NCI-H82 treated with DMSO at 0.1 percent for 48 hours (cell line): ENCODE data around the gene NBPF1.
"Not testable (repeated sequence)": the region's sequence is repeated elsewhere in the genome, so short reads cannot be mapped to it uniquely, and the experiment has no call there.

ENCODE experiments used
- DNase-seq: peaks from one replicate; lab custom pipeline; 2025; ENCODE audit not compliant: unreplicated experiment; lab: John Stamatoyannopoulos, UW

The NBPF1 gene

GRCh38 chr1:16553244-16553643 lies 60.1 kb downstream of the NBPF1 start:
- not testable (repeated sequence) for DNase-seq

DNA sequence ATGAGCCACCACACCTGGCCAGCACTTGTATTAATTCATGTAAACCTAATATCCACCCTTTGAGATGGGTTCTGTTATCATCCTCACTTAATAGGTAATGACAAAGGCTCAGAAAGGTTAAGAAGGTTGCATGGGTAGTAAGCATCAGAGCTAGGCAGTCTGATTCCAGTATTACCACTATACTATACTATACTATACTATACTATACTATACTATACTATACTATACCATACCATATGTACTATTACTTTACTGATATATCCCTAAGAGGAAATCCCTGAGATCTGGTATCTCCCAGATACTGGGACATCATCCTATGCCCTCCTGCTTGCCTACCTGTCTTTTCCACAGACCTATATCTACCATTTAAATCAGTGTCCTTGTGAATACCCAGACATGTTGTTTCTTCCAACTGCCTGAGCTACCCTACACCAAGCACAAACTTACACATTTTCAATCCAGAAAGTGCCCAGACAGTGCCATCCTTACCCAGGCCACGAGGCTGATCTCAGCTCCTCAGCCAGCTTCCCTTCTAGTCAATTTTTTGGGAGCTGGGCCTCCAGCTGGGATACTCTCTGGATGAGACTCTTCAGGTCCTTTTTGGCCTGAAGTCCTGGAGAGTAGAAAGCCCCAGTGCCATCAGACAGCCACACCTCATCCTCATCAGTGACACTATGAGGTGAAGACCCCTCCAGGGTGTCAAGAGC lies 63.0 kb downstream of the NBPF1 start:
- DNase-seq: not testable (repeated sequence)

GRCh38 chr1:16549545-16549944 lies 63.8 kb downstream of the NBPF1 start:
- DNase-seq: not testable (repeated sequence)

GRCh38 chr1:16547502-16548241 lies 65.7 kb downstream of the NBPF1 start:
- not testable (repeated sequence) for DNase-seq

DNA sequence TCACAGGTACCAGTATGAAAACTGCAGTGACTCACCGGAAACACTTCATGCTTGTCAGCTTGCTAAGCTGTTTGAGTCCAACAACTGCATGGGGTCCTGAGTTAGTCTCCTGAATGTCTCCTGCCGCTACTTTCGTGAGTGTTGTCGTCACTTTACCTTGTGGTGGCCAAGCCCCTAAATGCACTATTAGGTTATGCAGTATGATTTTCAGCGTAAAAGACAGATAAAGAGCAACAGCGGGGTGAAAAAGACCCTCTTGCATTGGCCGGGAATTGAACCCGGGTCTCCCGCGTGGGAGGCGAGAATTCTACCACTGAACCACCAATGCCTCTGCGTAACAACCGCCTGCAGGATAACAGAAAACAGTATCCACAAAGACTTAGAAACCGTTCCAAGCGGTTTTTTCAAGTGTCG lies 67.7 kb downstream of the NBPF1 start:
- DNase-seq: not testable (repeated sequence)

- DNase-seq: not testable (repeated sequence)
Measured at GRCh38 chr1:16540421-16540893, 72.9 kb downstream of the NBPF1 start.

DNA sequence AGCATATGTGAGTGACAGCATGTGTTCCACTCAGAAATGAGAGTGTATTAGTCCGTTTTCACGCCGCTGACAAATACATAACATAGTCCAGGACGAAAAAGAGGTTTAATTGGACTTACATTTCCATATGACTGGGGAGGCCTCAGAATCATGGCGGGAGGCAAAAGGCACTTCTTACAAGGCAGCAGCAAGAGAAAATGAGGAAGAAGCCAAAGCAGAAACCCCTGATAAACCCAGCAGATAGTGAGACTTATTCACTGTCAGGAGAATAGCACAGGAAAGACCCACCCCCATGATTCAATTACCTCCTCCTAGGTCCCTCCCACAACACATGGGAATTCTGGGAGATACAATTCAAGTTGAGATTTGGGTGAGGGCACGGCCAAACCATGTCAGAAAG lies 75.8 kb downstream of the NBPF1 start:
- DNase-seq: not testable (repeated sequence)

DNA sequence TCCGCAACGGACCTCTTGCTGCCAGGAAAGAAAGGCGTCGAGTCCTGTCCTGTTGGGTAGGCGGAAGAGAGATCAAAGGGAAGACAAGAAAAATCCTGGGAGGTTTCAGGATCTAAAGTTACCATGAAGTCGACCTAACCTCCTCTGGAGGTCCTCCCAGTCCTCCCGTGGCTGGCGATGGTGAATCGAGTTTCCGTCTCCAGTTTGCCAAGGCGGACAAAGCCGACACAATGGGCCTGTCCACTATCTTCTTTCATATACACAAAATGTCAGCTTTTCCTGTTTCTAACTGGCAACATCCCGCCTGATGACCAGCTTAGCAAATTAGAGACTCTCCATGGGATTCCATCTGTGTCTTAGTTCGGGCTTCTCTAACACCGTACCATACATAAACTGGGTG lies 76.6 kb downstream of the NBPF1 start:
- not testable (repeated sequence) for DNase-seq

DNA sequence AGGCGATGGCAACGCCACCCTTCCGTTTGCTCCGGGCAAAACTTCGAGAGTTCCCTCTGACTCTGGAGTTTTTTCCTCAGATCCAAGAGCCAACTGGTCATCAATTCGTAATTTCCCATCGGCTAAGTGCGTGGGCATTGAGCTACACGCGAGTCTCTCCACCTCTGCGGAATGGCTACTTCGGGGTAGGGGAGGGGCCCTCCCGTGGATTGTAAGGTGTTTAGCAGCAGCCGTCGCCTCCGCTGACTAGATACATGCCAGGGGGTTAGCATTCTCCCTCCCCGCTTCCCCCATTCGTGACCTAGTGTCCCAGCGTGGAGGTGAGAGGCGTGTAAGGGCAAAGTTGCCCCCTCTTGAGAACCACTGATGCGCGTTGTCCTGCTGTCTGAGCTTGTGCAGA lies 77.5 kb downstream of the NBPF1 start:
- DNase-seq: not testable (repeated sequence)

GRCh38 chr1:16535487-16535886 lies 77.9 kb downstream of the NBPF1 start:
- not testable (repeated sequence) for DNase-seq

DNA sequence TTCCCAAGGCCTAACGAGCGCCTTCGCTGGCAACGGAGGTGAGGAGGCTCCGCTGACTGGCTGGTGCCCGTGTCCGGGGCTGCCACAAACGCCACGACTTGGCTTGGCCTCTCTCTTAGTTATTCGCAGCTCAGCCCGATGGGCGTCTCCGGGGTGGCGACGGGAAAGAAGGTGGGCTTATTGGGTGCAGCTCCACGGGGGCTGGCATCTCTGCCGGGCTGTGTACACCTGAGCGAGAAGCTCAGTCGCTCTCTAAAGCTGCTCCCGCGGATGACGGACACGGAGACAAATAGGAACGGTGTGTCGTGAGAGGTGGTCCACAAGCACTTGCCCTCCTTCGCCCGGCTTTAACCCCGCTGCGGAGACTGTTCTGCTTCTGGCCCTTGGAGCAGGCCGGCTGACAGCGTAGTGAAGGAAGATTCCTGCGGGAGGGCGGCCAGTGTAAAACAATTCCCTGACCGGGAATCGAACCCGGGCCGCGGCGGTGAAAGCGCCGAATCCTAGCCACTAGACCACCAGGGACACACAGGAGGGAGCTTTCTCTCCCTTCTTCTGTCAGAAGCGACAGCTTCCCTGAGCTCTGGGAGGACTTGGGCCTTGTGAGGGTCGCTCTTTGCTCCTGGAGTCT lies 78.4 kb downstream of the NBPF1 start:
- DNase-seq: not testable (repeated sequence)

GRCh38 chr1:16534239-16534828 lies 79.0 kb downstream of the NBPF1 start:
- DNase-seq: not testable (repeated sequence)

DNA sequence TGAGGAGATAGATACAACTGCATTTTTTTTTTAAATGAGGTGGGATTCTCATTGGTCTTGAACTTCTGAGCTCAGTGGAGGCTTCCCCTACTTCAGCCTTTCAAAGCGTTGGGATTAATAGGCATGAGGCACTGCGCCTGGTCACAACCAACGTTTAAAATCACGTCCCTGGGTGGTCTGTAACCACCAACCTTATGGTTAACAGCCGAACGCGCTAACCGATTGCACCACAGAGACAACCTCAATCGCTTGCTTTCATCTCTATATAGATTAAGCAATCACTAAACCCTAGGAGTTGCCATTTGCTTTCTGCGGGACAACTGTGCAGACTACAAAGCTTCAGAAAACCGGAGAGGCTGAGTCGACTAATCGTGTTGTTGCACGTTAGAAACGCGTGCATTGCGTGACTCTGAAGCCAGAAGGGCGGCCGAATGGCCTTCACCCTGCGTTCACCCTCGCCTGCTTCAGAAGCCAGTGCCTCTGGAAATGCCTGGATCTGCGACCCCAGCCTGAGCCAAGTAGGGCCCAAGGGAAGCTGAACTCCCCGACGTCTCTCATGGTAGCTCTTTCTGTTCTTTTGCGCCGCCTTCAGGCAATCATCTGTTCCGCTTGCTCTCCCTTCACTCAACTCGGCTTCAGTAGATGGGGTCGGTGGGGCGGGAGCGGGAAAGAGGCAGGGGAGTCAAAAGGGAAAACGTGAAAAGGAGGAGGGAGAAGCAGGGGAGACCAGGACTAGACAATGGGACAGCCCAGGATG lies 81.0 kb downstream of the NBPF1 start:
- not testable (repeated sequence) for DNase-seq

GRCh38 chr1:16528338-16528737 lies 85.0 kb downstream of the NBPF1 start:
- DNase-seq: not testable (repeated sequence)

- DNase-seq: not testable (repeated sequence)
Measured at GRCh38 chr1:16525769-16526168, 87.6 kb downstream of the NBPF1 start.

DNA sequence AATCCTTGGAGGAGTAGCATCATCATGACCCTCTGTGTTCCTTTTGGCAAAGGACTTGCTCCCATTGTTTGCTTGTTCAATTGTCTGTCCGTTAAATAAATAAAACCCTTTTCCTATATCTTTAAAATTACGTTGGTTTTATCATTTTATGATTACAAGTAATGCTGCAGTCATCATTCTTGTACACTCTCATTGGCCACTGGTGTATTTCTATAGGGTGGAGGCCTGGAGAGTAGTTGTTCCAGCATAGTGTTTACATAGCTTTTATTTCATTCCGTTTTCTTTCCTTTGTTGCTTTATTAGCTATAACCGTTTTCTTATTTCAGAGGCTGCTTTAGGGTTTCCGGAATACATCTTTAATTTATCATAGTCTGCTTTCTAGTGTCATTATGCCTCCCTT lies 91.7 kb downstream of the NBPF1 start:
- not testable (repeated sequence) for DNase-seq

GRCh38 chr1:16521288-16521583 lies 92.1 kb downstream of the NBPF1 start:
- no peak for DNase-seq

DNA sequence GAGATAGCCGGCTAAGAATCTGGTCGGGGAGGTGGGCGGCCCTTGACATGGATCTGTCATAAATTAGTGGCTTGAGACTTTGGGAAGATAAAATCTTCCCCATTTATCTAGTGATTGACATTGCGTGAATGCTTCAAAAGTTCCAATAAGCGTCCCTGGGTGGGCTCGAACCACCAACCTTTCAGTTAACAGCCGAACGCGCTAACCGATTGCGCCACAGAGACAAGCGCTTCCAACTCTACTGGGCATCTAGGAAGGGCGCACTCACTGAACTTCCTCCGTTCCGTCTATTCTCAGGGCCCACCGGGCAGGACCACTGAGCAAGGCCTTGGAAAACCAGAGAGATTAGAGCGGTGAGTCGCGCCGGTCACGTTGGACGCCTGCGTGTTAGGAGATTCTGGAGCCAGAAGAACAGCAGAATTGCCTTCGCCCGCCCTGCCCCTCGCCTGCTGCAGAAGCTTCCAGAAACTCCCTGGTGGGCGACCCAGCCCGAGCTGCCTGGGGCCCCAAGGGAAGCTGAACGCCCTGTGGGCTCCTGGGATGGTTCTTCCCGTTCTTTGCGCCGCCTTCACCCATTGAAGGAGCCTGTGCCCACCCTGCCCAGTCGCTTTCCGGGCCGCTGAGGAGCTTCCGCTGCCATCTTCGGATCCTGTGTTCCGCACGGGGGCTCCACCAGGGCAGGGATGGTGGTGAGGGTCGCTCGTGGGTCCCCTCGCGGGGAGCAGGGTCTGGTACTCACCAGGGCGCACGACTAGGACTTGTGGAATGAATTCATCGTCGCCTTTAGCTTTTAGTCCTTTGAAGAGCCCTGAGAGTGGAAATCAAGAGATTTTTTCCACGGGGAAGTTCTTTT lies 92.7 kb downstream of the NBPF1 start:
- DNase-seq: not testable (repeated sequence)

DNA sequence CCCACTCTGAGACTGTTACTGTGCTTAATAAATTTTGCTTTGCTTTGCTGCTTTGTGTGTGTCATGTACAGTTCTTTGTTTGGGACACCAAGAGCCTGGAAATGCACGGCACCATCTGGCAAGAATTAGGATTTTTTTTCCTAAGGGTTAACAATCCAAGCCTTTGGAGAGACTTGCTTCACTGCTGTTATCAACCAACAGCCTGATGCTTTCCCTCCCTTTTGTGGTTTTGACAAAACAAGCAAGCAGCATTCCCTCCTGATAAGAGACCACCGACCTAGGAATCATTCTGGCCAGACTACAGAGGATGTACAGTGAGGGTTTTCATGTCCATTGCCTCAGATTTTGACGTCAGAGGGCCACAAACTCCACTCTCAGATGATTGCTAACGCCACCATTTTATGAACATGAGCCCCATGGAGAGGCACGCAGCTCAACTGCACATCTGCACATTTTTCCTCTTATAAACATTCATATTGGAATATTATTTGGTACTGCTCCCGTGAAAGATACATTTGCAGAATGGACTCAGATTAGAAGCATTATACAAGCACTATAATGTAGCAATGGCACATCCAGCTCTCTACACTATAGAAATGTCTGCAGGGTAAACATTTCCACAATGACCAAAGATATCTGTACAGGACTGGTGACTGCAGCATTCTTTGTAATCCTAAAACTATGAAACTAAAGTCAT lies 94.0 kb downstream of the NBPF1 start:
- DNase-seq: not testable (repeated sequence)
